HEK293 (cell line): ENCODE data around the gene TNPO3.

Source experiments
- CTCF ChIA-PET: fragments of 350-600 bp; formaldehyde crosslinking; extraction: SDS; loops from one replicate; lab custom pipeline; 2021; ENCODE audit warnings: antibody characterized with exemption; lab: Yijun Ruan, JAX
- POLR2A ChIA-PET: fragments of 300-600 bp; formaldehyde crosslinking; extraction: SDS; loops from one replicate; lab custom pipeline; 2020; ENCODE audit warnings: antibody characterized with exemption, inconsistent platforms; lab: Yijun Ruan, JAX
- H3K27ac ChIP-seq: fragments of 200-500 bp; sonication (Bioruptor generic); 2 replicates; pipeline ENCODE4 v1.5.1; 2014; ENCODE audit warnings: low read depth, low read length, control low read depth, inconsistent platforms; ENCODE audit errors: extremely low read depth
- H3K36me3 ChIP-seq, 2 experiments: fragments of 200-500 bp in 1 of 2; sonication (Bioruptor generic) in 1 of 2; 1 replicate in 1 of 2; 2 replicates in 1 of 2; pipeline ENCODE4 v1.5.1; 2014 to 2017; ENCODE audit warnings: inconsistent platforms in 2 of 2, low read length in 2 of 2; ENCODE audit not compliant: control insufficient read depth in 2 of 2, insufficient read depth in 1 of 2
- H3K4me1 ChIP-seq: fragments of 200-500 bp; sonication (Bioruptor generic); 2 replicates; pipeline ENCODE4 v1.5.1; 2014; ENCODE audit warnings: mild to moderate bottlenecking, low read length, inconsistent platforms; ENCODE audit not compliant: control insufficient read depth, insufficient read depth
- H3K4me3 ChIP-seq: 2 replicates; pipeline ENCODE4 v1.5.1; 2011; ENCODE audit warnings: low read depth, mild to moderate bottlenecking, control low read depth, low read length, moderate library complexity
- H3K9me3 ChIP-seq: fragments of 200-500 bp; sonication (Bioruptor generic); 2 replicates; pipeline ENCODE4 v1.5.1; 2014; ENCODE audit warnings: low read depth, low read length, inconsistent platforms; ENCODE audit not compliant: control insufficient read depth, insufficient read depth
- FEZF1 ChIP-seq: fragments of 450-650 bp; formaldehyde crosslinking; IDR thresholded peaks from 2 replicates; pipeline ENCODE4 v1.5.1; 2016; ENCODE audit warnings: missing biosample characterization, missing genetic modification characterization
- MYNN ChIP-seq: fragments of 450-650 bp; formaldehyde crosslinking; IDR thresholded peaks from 2 replicates; pipeline ENCODE4 v1.5.1; 2016; ENCODE audit warnings: missing biosample characterization, missing genetic modification characterization, borderline replicate concordance
- MZF1 ChIP-seq: fragments of 450-650 bp; formaldehyde crosslinking; IDR thresholded peaks from 2 replicates; pipeline ENCODE4 v1.5.1; 2017; ENCODE audit warnings: missing biosample characterization, missing genetic modification characterization, borderline replicate concordance
- REPIN1 ChIP-seq: fragments of 450-650 bp; formaldehyde crosslinking; IDR thresholded peaks from 2 replicates; pipeline ENCODE4 v1.5.1; 2017; ENCODE audit warnings: missing biosample characterization, missing genetic modification characterization, low read depth
- TRIM28 ChIP-seq: IDR thresholded peaks from 2 replicates; pipeline ENCODE4 v1.6.1; 2011; ENCODE audit warnings: low read length, control low read depth, borderline replicate concordance
- WT1 ChIP-seq: fragments of 450-650 bp; formaldehyde crosslinking; IDR thresholded peaks from 2 replicates; pipeline ENCODE4 v1.5.1; 2016; ENCODE audit warnings: missing biosample characterization, missing genetic modification characterization
- ZFHX2 ChIP-seq: fragments of 450-650 bp; formaldehyde crosslinking; conservative IDR thresholded peaks from 2 replicates; pipeline ENCODE4 v1.5.1; 2016; ENCODE audit warnings: missing biosample characterization, missing genetic modification characterization
- ZFP37 ChIP-seq: fragments of 450-650 bp; formaldehyde crosslinking; IDR thresholded peaks from 2 replicates; pipeline ENCODE4 v1.5.1; 2016; ENCODE audit warnings: missing biosample characterization, missing genetic modification characterization
- ZFP41 ChIP-seq: fragments of 450-650 bp; formaldehyde crosslinking; IDR thresholded peaks from 2 replicates; pipeline ENCODE4 v1.5.1; 2016; ENCODE audit warnings: missing biosample characterization, missing genetic modification characterization, borderline replicate concordance
- ZNF16 ChIP-seq: fragments of 450-650 bp; formaldehyde crosslinking; IDR thresholded peaks from 2 replicates; pipeline ENCODE4 v1.5.1; 2016; ENCODE audit warnings: low read depth, missing biosample characterization, missing genetic modification characterization
- ZNF19 ChIP-seq: fragments of 450-650 bp; formaldehyde crosslinking; IDR thresholded peaks from 2 replicates; pipeline ENCODE4; 2016; ENCODE audit warnings: missing biosample characterization, missing genetic modification characterization, low read depth
- ZNF350 ChIP-seq: fragments of 450-650 bp; formaldehyde crosslinking; IDR thresholded peaks from 2 replicates; pipeline ENCODE4 v1.5.0; 2017; ENCODE audit warnings: missing biosample characterization, mild to moderate bottlenecking, missing genetic modification characterization
- ZNF426 ChIP-seq: fragments of 450-650 bp; formaldehyde crosslinking; IDR thresholded peaks from 2 replicates; pipeline ENCODE4 v1.5.1; 2017; ENCODE audit warnings: missing biosample characterization, missing genetic modification characterization, mild to moderate bottlenecking, inconsistent platforms, moderate library complexity
- ZNF473 ChIP-seq: fragments of 450-650 bp; formaldehyde crosslinking; IDR thresholded peaks from 2 replicates; pipeline ENCODE4 v1.5.1; 2017; ENCODE audit warnings: missing biosample characterization, missing genetic modification characterization
- ZNF623 ChIP-seq: fragments of 450-650 bp; formaldehyde crosslinking; IDR thresholded peaks from 2 replicates; pipeline ENCODE4 v1.5.1; 2016; ENCODE audit warnings: missing biosample characterization, missing genetic modification characterization
- ZNF624 ChIP-seq: fragments of 450-650 bp; formaldehyde crosslinking; IDR thresholded peaks from 2 replicates; pipeline ENCODE4 v1.5.1; 2017; ENCODE audit warnings: missing biosample characterization, missing genetic modification characterization
- ZNF677 ChIP-seq: fragments of 450-650 bp; IDR thresholded peaks from 2 replicates; pipeline ENCODE4 v1.5.0; 2018; ENCODE audit warnings: missing biosample characterization, mild to moderate bottlenecking, missing genetic modification characterization, moderate library complexity
- ZNF776 ChIP-seq: fragments of 450-650 bp; formaldehyde crosslinking; IDR thresholded peaks from 2 replicates; pipeline ENCODE4 v1.5.0; 2017; ENCODE audit warnings: missing biosample characterization, missing genetic modification characterization, borderline replicate concordance
- ZNF830 ChIP-seq: fragments of 450-650 bp; IDR thresholded peaks from 2 replicates; pipeline ENCODE4 v1.5.0; 2018; ENCODE audit warnings: missing biosample characterization, missing genetic modification characterization, low read depth, mild to moderate bottlenecking, moderate library complexity
- ZSCAN30 ChIP-seq: fragments of 450-650 bp; IDR thresholded peaks from 2 replicates; pipeline ENCODE4 v1.5.1; 2018; ENCODE audit warnings: missing biosample characterization, mild to moderate bottlenecking, missing genetic modification characterization, moderate library complexity
- TF ChIP-seq, protein P1 (sequence below): fragments of 450-650 bp; formaldehyde crosslinking; IDR thresholded peaks from 2 replicates; pipeline ENCODE4 v1.5.1; 2016; ENCODE audit warnings: missing biosample characterization, missing genetic modification characterization
- TF ChIP-seq, protein P2 (sequence below): fragments of 450-650 bp; formaldehyde crosslinking; IDR thresholded peaks from 2 replicates; pipeline ENCODE4 v1.5.1; 2016; ENCODE audit warnings: missing biosample characterization, missing genetic modification characterization
- TF ChIP-seq, protein P3 (sequence below): fragments of 450-650 bp; formaldehyde crosslinking; IDR thresholded peaks from 2 replicates; pipeline ENCODE4 v1.5.0; 2017; ENCODE audit warnings: missing biosample characterization, missing genetic modification characterization, borderline replicate concordance
- TF ChIP-seq, protein P4 (sequence below): fragments of 450-650 bp; formaldehyde crosslinking; IDR thresholded peaks from 2 replicates; pipeline ENCODE4 v1.5.1; 2016; ENCODE audit warnings: missing biosample characterization, missing genetic modification characterization
- TF ChIP-seq, protein P5 (sequence below): fragments of 450-650 bp; formaldehyde crosslinking; IDR thresholded peaks from 2 replicates; pipeline ENCODE4 v1.5.1; 2016; ENCODE audit warnings: missing biosample characterization, missing genetic modification characterization
- TF ChIP-seq, protein P6 (sequence below): fragments of 450-650 bp; formaldehyde crosslinking; IDR thresholded peaks from 2 replicates; pipeline ENCODE4 v1.5.1; 2016; ENCODE audit warnings: missing biosample characterization, missing genetic modification characterization

Gene TNPO3

DNA sequence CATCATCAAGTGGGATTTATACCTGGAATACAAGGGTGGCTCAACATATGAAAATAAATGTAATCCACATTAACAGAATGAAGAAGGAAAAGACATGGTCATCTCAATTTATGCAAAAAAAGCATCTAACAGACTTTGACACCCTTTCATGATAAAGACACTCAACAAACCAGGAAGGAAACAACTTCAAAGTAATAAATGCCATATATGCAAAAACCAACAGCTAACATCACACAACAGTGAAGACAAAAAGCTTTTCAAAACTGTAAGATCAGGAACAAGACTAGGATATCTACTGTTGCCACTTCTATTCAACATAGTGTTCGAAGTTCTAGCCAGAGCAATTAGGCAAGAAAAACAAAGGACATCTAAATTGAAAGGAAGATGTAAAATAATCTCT lies 22.9 kb downstream of the TNPO3 start:
- Histone ChIP-seq H3K4me3 (no peak overlapping the region), H3K36me3 (peaks cover 9 to 11% of the 10 kb centered on the region in 2 experiments; a peak in 2 of 3 replicates), H3K27ac (no peak overlapping the region), H3K9me3 (no peaks in the 10 kb centered on the region), H3K4me1 (no peaks in the 10 kb centered on the region)
- ChIA-PET CTCF (interaction anchor here (2.3 kb wide), 1 partner anchor 60 kb away, joined by 7 read pairs; no protein-coding TSS in a partner anchor), POLR2A (no interaction called here)
- TF ChIP-seq MZF1 (tag by site-specific recombination) (no peak), REPIN1 (tag by site-specific recombination) (no peak), ZNF19 (tag by site-specific recombination) (no peak), ZNF426 (tag by site-specific recombination) (no peak), ZNF16 (tag by site-specific recombination) (no peak), WT1 (tag by site-specific recombination) (no peak), MYNN (tag by site-specific recombination) (no peak), ZNF830 (no peak), ZNF473 (tag by site-specific recombination) (no peak), ZFHX2 (tag by site-specific recombination) (no peak), ZFP37 (no peak), ZFP41 (tag by site-specific recombination) (no peak), ZNF677 (tag by site-specific recombination) (no peak), FEZF1 (tag by site-specific recombination) (no peak)
- TF ChIP-seq, protein P1, sequence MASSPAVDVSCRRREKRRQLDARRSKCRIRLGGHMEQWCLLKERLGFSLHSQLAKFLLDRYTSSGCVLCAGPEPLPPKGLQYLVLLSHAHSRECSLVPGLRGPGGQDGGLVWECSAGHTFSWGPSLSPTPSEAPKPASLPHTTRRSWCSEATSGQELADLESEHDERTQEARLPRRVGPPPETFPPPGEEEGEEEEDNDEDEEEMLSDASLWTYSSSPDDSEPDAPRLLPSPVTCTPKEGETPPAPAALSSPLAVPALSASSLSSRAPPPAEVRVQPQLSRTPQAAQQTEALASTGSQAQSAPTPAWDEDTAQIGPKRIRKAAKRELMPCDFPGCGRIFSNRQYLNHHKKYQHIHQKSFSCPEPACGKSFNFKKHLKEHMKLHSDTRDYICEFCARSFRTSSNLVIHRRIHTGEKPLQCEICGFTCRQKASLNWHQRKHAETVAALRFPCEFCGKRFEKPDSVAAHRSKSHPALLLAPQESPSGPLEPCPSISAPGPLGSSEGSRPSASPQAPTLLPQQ (tag by site-specific recombination), result no peak
- TF ChIP-seq, protein P2, sequence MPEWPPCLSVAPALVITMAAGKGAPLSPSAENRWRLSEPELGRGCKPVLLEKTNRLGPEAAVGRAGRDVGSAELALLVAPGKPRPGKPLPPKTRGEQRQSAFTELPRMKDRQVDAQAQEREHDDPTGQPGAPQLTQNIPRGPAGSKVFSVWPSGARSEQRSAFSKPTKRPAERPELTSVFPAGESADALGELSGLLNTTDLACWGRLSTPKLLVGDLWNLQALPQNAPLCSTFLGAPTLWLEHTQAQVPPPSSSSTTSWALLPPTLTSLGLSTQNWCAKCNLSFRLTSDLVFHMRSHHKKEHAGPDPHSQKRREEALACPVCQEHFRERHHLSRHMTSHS (tag by site-specific recombination), result no peak
- TF ChIP-seq, protein P3, sequence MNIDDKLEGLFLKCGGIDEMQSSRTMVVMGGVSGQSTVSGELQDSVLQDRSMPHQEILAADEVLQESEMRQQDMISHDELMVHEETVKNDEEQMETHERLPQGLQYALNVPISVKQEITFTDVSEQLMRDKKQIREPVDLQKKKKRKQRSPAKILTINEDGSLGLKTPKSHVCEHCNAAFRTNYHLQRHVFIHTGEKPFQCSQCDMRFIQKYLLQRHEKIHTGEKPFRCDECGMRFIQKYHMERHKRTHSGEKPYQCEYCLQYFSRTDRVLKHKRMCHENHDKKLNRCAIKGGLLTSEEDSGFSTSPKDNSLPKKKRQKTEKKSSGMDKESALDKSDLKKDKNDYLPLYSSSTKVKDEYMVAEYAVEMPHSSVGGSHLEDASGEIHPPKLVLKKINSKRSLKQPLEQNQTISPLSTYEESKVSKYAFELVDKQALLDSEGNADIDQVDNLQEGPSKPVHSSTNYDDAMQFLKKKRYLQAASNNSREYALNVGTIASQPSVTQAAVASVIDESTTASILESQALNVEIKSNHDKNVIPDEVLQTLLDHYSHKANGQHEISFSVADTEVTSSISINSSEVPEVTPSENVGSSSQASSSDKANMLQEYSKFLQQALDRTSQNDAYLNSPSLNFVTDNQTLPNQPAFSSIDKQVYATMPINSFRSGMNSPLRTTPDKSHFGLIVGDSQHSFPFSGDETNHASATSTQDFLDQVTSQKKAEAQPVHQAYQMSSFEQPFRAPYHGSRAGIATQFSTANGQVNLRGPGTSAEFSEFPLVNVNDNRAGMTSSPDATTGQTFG (tag by site-specific recombination), result no peak

DNA sequence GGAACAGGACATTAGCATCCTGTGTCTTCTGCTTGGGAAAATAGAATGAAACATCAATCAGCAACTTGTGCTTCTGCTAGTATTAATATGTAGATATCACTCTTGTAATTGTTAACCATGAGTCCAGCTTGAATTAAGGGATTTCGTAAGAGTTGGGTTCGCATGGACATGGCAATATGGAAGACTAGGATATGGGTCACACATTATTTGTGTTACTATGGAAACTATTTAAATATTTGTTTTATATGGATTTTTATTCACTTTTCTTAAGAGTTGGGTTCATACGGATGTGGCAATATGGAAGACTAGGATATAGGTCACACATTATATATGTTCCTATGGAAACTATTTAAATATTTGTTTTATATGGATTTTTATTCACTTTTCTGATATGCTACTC lies 24.5 kb downstream of the TNPO3 start:
- Histone ChIP-seq H3K9me3 (no peaks in the 10 kb centered on the region), H3K4me1 (no peaks in the 10 kb centered on the region), H3K4me3 (no peak overlapping the region), H3K36me3 (peaks cover 7 to 9% of the 10 kb centered on the region in 2 experiments; a peak in 2 of 3 replicates), H3K27ac (no peak overlapping the region)
- TF ChIP-seq TRIM28 (no peak), ZNF350 (no peak), REPIN1 (tag by site-specific recombination) (no peak), WT1 (tag by site-specific recombination) (no peak), ZNF624 (no peak), ZNF776 (no peak), ZNF623 (tag by site-specific recombination) (no peak), ZSCAN30 (tag by site-specific recombination) (no peak)
- TF ChIP-seq, protein P4, sequence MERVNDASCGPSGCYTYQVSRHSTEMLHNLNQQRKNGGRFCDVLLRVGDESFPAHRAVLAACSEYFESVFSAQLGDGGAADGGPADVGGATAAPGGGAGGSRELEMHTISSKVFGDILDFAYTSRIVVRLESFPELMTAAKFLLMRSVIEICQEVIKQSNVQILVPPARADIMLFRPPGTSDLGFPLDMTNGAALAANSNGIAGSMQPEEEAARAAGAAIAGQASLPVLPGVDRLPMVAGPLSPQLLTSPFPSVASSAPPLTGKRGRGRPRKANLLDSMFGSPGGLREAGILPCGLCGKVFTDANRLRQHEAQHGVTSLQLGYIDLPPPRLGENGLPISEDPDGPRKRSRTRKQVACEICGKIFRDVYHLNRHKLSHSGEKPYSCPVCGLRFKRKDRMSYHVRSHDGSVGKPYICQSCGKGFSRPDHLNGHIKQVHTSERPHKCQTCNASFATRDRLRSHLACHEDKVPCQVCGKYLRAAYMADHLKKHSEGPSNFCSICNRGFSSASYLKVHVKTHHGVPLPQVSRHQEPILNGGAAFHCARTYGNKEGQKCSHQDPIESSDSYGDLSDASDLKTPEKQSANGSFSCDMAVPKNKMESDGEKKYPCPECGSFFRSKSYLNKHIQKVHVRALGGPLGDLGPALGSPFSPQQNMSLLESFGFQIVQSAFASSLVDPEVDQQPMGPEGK (tag by site-specific recombination), result no peak
- TF ChIP-seq, protein P5, sequence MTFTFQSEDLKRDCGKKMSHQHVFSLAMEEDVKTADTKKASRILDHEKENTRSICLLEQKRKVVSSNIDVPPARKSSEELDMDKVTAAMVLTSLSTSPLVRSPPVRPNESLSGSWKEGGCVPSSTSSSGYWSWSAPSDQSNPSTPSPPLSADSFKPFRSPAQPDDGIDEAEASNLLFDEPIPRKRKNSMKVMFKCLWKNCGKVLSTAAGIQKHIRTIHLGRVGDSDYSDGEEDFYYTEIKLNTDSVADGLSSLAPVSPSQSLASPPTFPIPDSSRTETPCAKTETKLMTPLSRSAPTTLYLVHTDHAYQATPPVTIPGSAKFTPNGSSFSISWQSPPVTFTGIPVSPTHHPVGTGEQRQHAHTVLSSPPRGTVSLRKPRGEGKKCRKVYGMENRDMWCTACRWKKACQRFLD (tag by site-specific recombination), result no peak
- TF ChIP-seq, protein P6, sequence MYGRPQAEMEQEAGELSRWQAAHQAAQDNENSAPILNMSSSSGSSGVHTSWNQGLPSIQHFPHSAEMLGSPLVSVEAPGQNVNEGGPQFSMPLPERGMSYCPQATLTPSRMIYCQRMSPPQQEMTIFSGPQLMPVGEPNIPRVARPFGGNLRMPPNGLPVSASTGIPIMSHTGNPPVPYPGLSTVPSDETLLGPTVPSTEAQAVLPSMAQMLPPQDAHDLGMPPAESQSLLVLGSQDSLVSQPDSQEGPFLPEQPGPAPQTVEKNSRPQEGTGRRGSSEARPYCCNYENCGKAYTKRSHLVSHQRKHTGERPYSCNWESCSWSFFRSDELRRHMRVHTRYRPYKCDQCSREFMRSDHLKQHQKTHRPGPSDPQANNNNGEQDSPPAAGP (tag by site-specific recombination), result no peak
- POLR2A ChIA-PET, result no interaction called here
- CTCF ChIA-PET, result interaction anchor here (0.7 kb wide), 1 partner anchor 24 kb away, joined by 4 read pairs; no protein-coding TSS in a partner anchor
